GM19023 (cell line): ENCODE results near the gene TCERG1L.

ENCODE experiments used
- ATAC-seq: cut with Tn5 transposase; IDR thresholded peaks from one replicate; pipeline ENCODE4 v1.9.1; 2021; ENCODE audit warnings: mild to moderate bottlenecking, moderate library complexity; ENCODE audit not compliant: unreplicated experiment

TCERG1L gene

DNA sequence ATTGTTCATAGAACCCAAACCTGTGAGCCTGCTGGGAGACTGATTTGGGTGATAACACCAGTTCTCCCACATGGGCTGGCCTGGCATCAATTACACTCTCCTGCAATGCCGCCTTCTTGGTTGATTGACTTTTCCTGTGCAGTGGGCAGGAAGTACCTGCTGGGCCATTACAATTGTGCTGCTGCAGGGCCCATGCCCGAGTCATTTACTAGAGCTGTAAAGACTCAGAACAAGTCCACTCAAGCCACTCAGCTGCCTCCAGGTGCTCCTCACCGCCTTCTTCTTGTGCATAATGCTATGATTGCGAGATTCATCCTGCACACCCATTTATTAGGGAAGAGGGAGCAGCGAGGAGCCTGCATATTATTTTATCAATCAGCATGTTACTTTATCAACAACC, 264.0 kb downstream of the TCERG1L start:
- ATAC-seq, result no peak

DNA sequence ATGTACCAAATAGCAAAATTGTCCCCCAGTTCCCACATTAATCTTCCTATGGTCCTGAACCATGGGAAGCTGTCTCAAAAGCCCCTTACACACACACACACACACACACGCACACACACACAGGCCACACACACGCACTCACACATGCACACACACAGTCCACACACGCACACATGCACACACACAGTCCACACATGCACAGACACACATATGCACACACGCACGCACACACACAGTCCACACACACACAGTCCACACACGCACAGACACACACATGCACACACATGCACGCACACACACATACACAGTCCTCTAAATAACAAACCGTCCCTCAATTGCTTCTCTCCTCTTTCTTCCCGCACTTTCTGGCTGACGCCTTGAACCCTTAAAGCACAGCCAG, 265.3 kb downstream of the TCERG1L start:
- ATAC-seq, result no peak

DNA sequence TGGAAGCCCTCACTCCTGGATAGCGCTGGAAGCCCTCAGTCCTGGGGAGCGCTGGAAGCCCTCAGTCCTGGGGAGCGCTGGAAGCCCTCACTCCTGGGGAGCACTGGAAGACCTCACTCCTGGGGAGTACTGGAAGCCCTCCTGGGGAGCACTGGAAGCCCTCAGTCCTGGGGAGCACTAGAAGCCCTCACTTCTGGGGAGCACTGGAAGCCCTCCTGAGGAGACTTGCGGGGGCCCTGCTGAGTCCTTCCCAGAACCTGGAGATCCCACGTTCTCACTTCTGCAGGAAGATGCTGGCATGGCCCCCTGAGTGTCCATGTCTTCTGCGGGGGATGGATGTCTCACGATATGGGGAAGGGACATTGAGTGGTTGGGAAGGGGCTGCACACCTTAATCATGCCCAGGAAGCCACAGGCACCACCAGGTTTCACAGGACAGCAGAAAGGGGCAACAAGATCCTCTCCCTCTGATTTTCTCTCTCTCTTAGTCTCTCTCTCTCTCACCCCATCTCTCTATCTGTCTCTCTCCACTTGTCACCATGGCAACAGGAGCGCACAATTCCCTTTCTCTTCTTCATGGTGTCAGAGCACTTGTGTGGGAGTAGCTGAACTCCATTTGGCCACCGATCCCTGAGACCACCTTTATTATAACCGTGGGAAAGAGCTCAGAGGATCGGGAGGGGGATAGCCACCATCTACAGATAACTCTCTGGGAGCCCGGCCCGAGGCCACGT, 267.0 kb downstream of the TCERG1L start:
- no peak for ATAC-seq

DNA sequence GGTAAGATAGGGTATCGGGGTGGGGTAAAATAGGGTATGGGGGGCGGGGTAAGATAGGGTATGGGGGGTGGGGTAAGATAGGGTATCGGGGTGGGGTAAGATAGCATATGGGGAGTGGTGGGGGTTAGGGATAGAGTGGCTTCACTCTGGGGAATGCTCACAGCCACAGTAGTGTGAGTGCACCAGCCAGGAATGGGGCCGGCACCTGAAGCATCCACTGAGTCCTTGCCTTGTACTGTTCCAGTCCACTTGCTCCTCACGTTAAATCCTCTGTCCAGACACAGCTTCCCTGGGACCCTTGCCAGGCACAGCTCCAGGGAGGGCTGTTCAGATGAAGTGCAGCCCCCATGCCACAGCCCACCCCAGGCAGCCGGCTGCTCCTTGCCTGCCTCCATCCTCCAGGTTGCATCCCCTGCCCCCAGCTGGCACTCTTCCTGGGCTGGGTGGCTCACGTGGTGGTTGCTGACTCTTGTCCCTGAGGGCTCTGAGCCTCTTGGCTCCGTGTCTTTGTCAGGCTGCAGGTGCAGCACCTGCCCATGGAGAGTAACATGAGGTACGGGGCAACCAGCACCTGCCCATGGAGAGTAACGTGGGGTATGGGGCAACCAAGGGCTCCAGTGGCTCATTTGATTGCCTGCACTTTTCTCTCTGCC, 268.4 kb downstream of the TCERG1L start:
- no peak for ATAC-seq
